NCI-H2196 treated with DMSO at 0.1 percent for 48 hours (cell line): Measurements from ENCODE around the gene DNAAF1.

Experiments used
- DNase-seq: peaks from one replicate; lab custom pipeline; 2025; ENCODE audit not compliant: unreplicated experiment; lab: John Stamatoyannopoulos, UW

DNAAF1 gene

DNA sequence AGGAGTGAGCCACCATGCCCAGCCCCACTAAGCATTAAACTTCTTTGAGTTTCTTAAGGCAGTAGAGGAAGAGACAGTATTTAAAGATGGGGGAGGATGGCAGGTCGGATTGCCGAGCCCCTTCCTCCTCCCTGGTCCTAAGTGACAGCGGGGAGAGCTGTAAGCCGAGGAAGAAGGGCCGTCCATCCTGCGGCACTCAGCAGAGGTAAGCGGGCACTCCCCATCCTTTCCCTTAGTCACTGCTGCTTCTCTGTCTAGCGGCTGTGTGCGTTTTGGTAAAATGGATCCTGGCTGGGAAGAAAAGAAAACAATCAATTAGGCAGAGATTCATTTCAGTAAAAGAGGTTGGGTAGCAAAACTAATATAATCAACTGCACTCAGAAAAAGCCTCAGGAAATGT is 13.9 kb downstream of the DNAAF1 start:
- no peak for DNase-seq

DNA sequence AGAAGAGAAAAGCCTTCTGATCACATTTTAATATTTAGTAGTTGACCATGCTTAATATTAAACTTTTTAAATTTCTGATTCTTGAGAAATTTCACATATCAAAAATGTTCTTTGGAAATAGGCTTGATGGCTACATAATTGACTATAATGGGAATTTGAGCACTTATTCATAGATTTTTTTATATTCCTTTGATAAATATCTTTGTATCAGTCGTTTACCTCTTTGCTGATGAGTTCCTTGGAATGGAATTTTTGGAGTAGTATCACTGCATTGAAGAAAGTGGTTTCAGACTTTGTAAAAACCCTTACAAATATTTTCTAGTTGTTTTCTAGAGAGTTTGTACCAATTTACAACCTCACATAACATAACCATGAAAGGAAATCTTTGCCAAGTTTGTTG is 14.7 kb downstream of the DNAAF1 start:
- no peak for DNase-seq

DNA sequence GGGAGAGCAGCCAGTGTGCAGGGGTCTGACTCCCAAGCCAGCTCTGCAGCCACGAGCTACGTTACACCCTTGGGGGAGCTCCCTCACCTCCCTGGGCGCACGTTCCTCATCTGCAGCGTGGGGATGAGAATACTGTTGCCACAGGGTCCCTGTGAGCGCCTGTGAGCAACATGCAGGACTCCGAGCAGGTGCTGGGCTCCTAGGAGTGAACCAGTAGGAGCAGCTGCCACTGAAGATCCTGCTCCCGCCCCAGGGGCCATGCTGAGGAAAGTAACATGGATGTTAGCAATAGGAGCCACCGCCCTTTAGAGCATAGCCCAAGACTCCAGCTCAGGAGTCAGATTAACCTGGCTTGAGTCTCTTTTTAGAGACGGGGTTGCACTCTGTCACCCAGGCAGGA is 15.9 kb downstream of the DNAAF1 start:
- no peak for DNase-seq

DNA sequence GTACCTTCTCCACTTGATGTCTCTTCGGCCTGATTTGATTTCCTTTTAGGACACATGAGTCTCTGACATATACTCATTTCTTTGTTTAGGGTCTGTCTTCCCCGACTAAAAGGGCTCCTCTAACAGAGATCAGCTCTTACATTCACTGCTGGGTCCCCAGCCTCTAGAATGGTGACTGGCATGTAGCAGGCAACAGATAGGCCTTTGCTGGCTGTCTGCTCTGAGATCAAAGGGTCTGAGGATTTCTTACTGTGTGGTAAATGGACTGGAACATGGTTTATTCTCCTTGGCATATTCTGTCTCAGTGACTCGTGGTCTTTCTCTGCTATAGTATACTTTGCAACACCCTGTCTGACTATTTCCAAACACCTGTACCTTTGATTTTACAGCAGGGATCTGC is 16.7 kb downstream of the DNAAF1 start:
- DNase-seq: no peak

DNA sequence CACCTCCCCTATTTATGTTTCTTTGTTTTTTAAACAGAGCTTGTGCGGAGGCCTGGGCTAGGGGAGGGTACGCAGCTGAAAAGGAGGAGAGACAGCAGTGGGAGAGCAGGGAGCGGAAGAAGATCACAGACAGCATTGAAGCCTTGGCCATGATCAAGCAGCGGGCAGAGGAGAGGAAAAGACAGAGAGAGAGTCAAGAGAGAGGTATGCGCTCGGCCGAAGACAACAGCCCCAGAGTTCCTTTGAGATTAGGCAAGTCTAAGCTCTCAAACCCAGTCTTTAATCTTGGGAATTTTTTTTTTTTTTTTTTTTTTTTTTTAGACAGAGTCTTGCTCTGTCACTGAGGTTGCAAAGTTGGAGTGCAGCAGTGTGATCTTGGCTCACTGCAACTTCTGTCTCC is 20.6 kb downstream of the DNAAF1 start:
- DNase-seq: no peak

DNA sequence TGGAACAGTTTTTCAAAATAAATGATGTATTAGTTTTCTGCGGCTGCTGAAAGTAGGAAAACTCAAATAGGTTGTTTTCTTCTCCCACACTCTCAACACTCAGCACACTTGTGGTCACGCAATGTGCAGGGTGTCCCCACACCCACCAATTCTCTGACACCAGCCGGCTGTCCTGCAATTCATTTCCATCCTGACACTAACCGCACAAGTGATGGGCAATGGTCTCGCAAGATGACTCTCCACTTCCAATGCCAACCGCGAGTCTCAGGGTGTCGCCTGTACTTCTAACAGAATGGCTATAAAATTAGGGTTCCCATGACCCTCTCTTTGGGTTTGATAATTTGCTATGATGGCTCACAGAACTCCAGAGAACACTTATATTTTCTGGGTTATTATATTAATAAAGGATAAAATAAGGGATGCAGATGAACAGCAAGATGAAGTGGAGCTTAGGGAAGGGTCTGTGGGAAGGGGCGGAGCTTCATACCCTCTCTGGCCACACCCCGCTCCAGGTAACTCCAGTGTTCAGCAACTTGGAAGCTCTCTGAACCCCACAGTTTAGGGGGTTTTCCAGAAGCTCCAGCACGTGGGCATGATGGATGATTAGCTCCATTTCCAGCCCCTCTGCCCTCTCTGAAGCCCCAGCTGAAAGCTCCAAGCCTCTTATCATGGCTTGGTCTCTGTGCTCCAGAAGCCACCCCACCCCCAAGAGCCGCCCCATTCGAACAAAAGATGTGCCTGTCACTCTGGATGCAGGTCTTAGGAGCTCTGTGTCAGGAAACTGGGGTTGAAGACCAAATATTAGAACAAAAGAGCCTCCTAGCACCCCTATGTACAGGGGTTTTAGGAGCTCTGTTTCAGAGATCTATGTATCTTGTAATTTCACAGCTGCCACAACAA is 21.9 kb downstream of the DNAAF1 start:
- DNase-seq: no peak

DNA sequence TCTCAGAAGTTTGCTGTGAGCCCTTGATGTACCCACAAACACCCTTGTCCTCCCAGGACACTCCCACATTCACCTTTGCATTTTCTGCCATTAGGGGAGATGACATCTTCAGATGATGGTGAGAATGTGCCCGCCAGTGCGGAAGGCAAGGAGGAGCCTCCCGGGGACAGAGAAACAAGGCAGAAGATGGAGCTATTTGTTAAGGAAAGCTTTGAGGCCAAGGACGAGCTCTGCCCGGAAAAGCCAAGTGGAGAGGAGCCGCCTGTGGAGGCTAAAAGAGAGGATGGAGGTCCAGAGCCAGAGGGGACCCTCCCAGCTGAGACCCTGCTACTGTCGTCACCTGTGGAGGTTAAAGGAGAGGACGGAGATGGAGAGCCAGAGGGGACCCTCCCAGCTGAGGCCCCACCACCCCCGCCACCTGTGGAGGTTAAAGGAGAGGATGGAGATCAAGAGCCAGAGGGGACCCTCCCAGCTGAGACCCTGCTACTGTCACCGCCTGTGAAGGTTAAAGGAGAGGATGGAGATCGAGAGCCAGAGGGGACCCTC is 24.7 kb downstream of the DNAAF1 start:
- no peak for DNase-seq

DNA sequence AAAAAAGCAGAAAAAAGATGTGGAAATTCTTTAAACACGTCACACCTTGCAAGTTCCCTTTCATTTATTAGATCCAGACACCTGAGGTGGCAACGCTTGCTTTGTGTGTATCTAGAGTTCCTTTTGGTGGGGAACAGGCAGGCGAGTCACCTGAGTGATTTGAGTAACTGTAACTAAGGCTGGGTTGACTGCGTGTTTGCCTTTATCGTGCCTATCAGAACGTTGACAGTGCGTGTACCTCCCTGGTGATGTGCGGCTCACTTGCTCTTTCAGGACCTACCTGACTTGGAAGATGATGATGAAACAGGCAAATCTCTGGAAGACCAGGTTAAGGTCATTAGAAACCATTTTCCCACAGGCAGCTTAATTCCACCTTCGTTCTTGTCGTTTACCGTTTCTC is 29.3 kb downstream of the DNAAF1 start:
- no peak for DNase-seq

DNA sequence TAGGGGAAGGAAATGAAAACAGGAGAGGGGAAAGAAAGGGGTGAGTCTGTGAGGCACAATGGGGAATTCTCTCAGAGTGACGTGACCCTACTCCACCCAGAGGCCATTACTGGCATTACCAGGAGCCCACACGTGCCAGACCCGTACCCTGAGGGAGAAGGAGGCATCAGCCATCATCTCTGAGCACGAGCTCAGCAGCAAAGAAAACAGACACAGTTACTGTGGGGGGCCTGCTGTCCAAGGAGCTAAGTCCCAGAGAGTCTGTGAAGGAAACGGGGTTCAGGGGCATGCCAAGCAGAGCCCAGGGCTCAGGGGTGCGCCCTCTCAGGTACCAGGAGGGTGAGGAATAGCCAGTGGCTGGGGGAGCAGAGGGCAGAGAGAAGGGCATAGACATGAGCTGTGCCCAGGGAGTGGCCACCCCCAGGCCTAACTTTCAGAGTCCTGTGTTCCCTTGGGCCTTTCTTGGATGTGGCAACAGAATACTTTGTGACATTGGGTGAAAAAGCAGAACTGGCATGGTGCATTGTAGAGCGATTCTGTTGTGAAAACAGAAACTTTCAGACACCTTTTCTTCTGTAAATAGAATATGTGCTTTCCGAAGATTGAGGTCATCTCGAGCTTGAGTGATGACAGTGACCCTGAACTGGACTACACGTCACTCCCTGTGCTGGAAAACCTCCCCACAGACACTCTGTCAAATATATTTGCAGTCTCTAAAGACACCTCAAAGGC is 30.4 kb downstream of the DNAAF1 start:
- DNase-seq: no peak

DNA sequence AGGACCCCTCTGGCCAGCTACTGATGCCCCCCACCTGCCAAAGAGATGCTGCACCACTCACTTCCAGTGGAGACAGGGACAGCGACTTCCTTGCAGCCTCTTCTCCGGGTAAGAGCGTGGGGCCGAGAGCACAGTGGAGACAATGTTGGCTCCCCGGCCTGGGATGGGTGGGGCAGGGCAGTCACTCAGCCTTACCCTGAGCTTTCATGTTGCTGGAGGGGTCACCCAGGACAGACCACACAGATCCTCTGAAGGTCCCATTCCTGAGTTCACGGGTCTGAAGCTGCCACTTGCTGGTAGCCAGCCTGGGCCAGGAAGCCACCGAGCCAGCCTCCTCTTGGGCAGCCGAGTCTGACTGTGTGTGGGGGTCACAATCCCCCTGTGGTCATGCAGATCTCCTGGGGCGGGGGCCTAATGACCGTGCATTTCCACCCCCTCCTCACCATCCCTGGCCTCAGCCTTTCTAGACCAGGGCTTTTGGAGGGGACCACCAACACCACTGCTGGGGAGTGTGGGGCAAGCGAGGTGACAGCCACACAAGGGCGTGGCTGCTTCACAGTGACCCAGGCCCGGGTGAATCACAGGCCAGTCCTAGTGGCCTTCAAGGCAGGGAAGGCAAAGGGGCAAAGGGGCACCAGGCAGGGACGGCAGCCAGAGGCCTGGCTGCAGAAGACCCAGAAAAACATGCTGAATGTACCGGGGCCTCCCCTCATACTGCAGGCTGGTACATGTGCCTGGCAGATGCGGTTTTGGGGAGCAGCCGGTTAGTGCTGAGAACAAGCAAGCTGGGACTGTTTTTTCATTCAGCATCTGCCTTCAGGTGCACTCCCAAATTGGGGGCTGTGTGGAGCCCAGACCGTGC is 31.3 kb downstream of the DNAAF1 start:
- no peak for DNase-seq

DNA sequence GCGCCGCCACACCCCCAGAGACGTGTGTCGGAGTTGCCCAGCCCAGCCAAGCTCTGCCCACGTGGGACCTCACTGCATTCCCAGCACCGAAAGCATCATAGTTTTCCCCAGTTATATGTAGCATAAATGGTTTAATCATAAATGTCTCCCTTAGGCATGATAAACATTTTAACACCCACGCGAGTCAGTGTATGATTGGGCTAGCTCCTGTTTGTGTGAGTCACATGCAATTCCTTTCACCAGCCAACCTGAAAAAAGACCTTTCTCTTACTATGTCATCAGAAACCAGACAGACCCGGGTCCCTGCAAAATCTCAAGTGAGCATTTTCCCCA is 32.6 kb downstream of the DNAAF1 start:
- no peak for DNase-seq

DNA sequence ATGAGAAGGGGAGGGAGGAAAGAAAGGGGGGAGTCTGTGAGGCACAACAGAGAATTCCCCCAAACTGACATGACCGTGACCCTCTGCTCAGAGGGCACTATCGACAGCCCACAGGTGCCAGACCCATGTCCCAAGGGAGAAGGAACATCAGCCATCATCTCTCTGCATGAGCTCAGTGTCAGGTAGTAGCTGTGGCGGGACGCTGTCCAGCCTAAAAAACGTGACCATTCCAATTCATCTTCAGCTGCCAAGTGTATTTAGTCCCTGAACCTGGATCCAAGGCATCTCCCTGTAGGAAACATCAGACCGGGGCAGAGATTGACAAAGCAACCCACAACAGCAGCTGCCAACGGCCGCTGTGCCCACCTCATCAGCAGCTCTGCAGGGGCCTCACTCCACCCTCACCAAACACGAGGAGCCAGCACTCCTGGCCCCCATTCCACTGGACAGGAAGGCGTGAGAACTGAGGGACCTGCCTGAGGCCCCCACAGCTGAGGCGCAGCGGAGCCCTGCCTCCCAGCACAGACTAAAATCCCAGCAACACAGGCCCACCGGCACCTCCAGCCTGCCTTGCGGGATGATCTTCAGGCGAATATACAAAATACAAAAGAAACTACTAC is 33.1 kb downstream of the DNAAF1 start:
- no peak for DNase-seq

DNA sequence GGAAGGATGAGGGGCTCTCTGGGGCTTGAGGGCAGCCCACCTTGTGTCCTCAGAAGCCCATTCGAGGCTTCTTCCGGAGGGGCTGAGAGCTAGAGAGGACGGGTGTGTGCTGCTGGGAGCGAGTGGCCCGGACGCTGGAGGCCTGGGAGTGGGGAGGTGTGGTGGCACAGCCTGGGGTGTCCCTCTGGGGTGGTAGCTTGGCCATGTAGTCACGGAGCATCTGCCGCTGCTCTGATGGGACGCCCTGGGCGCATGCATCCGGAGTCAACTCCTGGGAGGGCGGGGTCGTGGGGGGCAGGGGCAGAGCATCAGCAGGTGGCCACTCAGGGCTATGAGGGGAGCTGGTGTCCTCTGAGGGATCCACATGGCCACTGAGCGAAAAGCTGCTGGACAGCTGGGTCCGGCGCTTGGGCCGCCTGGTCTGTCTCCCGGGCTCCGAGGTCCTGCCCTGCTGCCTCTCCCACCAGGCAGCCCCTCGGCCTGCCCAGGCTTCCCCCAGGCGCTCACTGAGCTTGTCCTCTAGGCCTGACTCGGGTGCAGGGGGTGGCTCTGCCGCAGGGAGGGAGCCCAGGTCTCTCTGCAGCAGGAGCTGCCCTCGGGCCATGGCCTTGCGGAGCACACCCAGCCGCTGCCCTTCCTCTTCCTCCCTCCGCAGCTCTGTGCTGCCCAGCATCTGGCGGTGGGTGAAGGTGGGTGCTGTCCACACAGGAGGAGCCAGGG is 33.9 kb downstream of the DNAAF1 start:
- DNase-seq: no peak

DNA sequence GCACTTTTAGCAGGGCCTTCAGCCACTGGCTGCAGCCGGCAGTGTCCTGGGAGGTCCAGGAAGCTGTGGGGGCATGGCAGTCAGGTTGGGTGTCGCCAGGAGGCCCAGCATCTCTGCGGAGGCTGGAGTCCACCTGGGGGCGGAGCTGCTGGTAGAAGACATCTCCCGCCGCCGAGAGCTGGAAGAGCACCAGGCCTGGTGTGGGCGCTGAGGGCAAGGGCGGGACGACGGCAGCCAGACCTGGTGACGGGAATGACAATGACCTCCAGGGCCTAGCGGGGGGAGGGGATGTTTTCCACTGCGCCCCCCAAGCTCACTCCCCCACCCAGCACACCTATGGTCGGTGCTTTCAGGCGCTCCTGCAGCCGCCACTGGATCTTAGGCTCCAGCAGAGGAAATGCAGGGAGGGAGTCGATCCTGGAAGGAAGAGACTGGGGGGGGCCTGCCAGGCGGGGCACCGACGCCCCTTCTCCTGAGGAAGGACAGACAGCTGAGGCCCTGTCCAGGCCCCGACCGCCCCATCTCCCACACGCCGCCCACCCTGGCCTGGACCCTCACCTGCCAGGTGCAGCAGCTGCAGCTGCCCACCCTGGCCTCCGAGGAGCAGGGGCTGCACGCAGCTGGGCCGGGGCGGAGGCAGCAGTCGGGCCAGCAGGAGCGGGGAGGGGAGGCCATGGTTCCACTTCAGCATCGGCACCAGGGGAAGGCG is 34.7 kb downstream of the DNAAF1 start:
- no peak for DNase-seq

DNA sequence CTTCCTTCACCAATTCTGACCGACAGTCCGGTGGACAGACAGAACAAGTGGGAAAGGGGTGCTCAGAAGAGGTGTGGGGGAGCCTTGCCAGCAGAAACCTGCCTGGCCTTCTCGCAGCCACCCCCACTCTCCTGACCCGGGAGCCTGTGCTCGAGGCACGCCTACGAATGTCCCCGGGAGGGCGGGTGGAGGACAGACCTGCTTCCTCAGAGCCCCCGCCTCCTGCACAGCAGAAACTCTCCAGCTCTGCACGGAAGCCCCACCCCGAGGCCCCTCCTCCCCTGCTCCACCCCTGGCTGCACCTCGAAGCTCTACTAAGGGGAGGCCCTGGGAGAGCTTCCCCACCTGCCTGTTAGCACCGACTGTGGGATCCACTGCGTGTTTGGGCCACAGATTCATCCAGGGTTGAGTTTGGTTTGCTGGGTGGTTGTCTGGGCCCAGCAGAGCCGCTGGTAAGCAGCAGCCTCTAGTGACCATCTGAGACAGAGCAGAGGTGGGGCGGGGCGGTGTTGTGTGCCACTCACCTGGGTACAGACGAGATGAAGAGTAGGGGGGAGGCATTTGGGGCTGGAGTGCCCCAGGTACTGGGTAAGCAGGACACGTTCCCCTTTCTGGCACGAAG is 35.5 kb downstream of the DNAAF1 start:
- no peak for DNase-seq

DNA sequence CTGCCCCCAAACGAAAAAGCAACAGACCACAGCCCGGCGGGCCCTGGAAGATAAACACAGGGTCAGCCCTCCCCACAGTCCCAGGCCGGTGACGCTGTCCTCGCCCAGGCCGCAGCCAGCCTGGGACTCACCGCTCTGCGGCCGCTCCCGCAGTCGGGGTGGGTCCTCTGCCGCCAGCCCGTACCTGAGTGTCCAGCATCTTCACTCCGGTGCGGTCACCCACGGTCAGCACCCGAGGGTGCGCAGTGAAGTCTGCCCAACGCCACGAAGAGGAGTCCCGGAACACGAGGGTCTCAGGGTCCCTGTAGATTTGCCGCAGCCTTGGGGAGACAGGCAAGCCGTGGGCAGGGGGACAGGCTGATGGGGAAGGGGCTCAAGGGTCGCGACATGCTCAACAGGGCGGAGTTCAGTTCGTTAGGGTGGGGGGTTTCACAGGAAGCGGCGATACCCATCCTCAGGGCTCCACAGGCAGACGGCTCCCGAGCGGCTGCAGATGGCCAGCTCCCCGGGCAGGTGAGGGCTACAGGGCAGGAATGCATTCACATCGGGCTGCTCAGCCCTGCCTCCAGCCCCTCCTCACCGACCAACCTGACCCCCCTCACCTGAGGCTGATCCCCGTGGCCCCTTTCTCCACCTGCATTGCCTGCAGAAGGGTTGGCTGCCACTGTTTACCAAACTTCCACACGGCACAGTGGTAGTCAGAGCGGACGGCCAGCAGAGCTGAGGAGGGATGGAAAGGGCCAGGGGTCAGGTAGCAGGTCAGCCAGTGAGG is 36.2 kb downstream of the DNAAF1 start:
- no peak for DNase-seq

DNA sequence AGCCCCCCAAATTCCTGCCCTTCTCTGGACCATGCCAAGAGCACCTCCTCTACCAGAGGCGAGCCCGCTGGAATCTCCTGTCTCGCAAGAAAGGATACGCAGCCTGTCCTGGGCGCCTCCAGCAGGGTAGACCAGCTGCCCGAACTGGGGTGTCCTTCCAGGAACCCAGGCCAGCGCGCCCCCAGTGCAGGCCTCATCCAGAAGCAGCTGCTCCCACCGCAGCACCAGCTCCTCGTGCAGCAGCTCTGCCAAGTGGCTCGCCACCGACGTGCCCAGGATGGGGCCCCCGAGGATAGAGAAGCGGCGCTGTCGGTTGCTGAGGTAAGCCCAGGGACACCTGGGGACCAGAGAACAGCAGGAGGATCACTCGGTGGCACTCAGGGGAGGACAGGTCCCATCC is 37.0 kb downstream of the DNAAF1 start:
- no peak for DNase-seq
